WTC11 (cell line): ENCODE data around the gene ZNF581.

Experiments used
- CTCF ChIP-seq: fragments of 200-600 bp; IDR thresholded peaks from 2 replicates; pipeline ENCODE4 v1.8.0; 2022; ENCODE audit warnings: antibody characterized with exemption
- E2F4 ChIP-seq: sonication (generic); formaldehyde crosslinking; IDR thresholded peaks from 2 replicates; pipeline ENCODE4 v1.8.1; 2022; ENCODE audit warnings: low read depth, mild to moderate bottlenecking, moderate library complexity, missing genetic modification reagents, borderline replicate concordance
- JUN ChIP-seq: sonication (generic); formaldehyde crosslinking; IDR thresholded peaks from 2 replicates; pipeline ENCODE4 v1.8.0; 2023; ENCODE audit warnings: mild to moderate bottlenecking, missing genetic modification reagents
- TF ChIP-seq, protein P1 (sequence below): sonication (generic); formaldehyde crosslinking; IDR thresholded peaks from 2 replicates; pipeline ENCODE4 v1.8.1; 2023; ENCODE audit warnings: mild to moderate bottlenecking, missing genetic modification reagents, borderline replicate concordance
- TF ChIP-seq, protein P2 (sequence below): sonication (generic); formaldehyde crosslinking; IDR thresholded peaks from 2 replicates; pipeline ENCODE4 v1.8.0; 2022; ENCODE audit warnings: mild to moderate bottlenecking, missing genetic modification reagents
- TF ChIP-seq, protein P3 (sequence below): fragments of 250-450 bp; sonication (Bioruptor Pico); IDR thresholded peaks from 2 replicates; pipeline ENCODE4 v2.1.2; 2022; ENCODE audit warnings: mild to moderate bottlenecking, moderate library complexity

GRCh38 chr19:55603115-55603514, 40.3 kb upstream of the ZNF581 start:
- TF ChIP-seq, protein P1, sequence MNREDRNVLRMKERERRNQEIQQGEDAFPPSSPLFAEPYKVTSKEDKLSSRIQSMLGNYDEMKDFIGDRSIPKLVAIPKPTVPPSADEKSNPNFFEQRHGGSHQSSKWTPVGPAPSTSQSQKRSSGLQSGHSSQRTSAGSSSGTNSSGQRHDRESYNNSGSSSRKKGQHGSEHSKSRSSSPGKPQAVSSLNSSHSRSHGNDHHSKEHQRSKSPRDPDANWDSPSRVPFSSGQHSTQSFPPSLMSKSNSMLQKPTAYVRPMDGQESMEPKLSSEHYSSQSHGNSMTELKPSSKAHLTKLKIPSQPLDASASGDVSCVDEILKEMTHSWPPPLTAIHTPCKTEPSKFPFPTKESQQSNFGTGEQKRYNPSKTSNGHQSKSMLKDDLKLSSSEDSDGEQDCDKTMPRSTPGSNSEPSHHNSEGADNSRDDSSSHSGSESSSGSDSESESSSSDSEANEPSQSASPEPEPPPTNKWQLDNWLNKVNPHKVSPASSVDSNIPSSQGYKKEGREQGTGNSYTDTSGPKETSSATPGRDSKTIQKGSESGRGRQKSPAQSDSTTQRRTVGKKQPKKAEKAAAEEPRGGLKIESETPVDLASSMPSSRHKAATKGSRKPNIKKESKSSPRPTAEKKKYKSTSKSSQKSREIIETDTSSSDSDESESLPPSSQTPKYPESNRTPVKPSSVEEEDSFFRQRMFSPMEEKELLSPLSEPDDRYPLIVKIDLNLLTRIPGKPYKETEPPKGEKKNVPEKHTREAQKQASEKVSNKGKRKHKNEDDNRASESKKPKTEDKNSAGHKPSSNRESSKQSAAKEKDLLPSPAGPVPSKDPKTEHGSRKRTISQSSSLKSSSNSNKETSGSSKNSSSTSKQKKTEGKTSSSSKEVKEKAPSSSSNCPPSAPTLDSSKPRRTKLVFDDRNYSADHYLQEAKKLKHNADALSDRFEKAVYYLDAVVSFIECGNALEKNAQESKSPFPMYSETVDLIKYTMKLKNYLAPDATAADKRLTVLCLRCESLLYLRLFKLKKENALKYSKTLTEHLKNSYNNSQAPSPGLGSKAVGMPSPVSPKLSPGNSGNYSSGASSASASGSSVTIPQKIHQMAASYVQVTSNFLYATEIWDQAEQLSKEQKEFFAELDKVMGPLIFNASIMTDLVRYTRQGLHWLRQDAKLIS (CRISPR knock-in tag), result no peak
- TF ChIP-seq, protein P2, sequence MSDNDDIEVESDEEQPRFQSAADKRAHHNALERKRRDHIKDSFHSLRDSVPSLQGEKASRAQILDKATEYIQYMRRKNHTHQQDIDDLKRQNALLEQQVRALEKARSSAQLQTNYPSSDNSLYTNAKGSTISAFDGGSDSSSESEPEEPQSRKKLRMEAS (CRISPR knock-in tag), result no peak
- no peak for TF ChIP-seq E2F4 (CRISPR knock-in tag)
- TF ChIP-seq, protein P3, sequence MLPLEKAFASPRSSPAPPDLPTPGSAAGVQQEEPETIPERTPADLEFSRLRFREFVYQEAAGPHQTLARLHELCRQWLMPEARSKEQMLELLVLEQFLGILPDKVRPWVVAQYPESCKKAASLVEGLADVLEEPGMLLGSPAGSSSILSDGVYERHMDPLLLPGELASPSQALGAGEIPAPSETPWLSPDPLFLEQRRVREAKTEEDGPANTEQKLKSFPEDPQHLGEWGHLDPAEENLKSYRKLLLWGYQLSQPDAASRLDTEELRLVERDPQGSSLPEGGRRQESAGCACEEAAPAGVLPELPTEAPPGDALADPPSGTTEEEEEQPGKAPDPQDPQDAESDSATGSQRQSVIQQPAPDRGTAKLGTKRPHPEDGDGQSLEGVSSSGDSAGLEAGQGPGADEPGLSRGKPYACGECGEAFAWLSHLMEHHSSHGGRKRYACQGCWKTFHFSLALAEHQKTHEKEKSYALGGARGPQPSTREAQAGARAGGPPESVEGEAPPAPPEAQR (CRISPR knock-in tag), result no peak
- TF ChIP-seq CTCF, result no peak
- no peak for TF ChIP-seq JUN (CRISPR knock-in tag)
